Trophoblast cell (in vitro differentiated cells and primary cell): Measurements from ENCODE around the gene TXLNB.
"Not testable (repeated sequence)": the region's sequence is repeated elsewhere in the genome, so short reads cannot be mapped to it uniquely, and the experiment has no call there.

Experiments used
- DNase-seq, 2 donors: peaks; one replicate each; pipeline ENCODE4 v3.0.0-alpha.2; 2016
- H2AFZ ChIP-seq: 2 replicates; pipeline ENCODE4 v1.6.1; 2013; ENCODE audit warnings: low read length, moderate library complexity, mild to moderate bottlenecking; ENCODE audit not compliant: insufficient read depth, poor library complexity
- H2AK5ac ChIP-seq: 2 replicates; pipeline ENCODE4 v1.6.1; 2013; ENCODE audit warnings: mild to moderate bottlenecking, low read length
- H2BK120ac ChIP-seq: 2 replicates; pipeline ENCODE4 v1.6.1; 2013; ENCODE audit warnings: low read length, mild to moderate bottlenecking, moderate library complexity; ENCODE audit not compliant: insufficient read depth, poor library complexity
- H2BK12ac ChIP-seq: 2 replicates; pipeline ENCODE4 v1.6.1; 2013; ENCODE audit warnings: mild to moderate bottlenecking, low read length, moderate library complexity
- H2BK5ac ChIP-seq: 2 replicates; pipeline ENCODE4 v1.6.1; 2013; ENCODE audit warnings: low read length, low read depth, moderate library complexity, mild to moderate bottlenecking; ENCODE audit not compliant: poor library complexity
- H3K14ac ChIP-seq: 2 replicates; pipeline ENCODE4 v1.6.1; 2013; ENCODE audit warnings: mild to moderate bottlenecking, low read length
- H3K18ac ChIP-seq: 2 replicates; pipeline ENCODE4 v1.6.1; 2013; ENCODE audit warnings: mild to moderate bottlenecking, low read length
- H3K23ac ChIP-seq: 2 replicates; pipeline ENCODE4 v1.6.1; 2013; ENCODE audit warnings: low read length
- H3K27ac ChIP-seq: 2 replicates; pipeline ENCODE4 v1.5.1; 2013; ENCODE audit warnings: low read depth, mild to moderate bottlenecking, inconsistent platforms, low read length, moderate library complexity
- H3K27me3 ChIP-seq: 2 replicates; pipeline ENCODE4 v1.6.1; 2013; ENCODE audit warnings: inconsistent platforms, mild to moderate bottlenecking, low read length, moderate library complexity; ENCODE audit not compliant: insufficient read depth
- H3K36me3 ChIP-seq, 2 experiments: 1 replicate in 1 of 2; 2 replicates in 1 of 2; pipeline ENCODE4 v1.6.1; 2013; ENCODE audit warnings: low read length in 2 of 2, mild to moderate bottlenecking in 2 of 2, moderate library complexity in 1 of 2; ENCODE audit not compliant: insufficient read depth in 2 of 2, control insufficient read depth in 1 of 2
- H3K4ac ChIP-seq: 2 replicates; pipeline ENCODE4 v1.6.1; 2013; ENCODE audit warnings: low read depth, mild to moderate bottlenecking, low read length, moderate library complexity
- H3K4me1 ChIP-seq, 2 experiments: 1 replicate in 1 of 2; 2 replicates in 1 of 2; pipeline ENCODE4 v1.6.1; 2013; ENCODE audit warnings: low read length in 2 of 2, mild to moderate bottlenecking in 2 of 2, moderate library complexity in 1 of 2; ENCODE audit not compliant: insufficient read depth in 2 of 2, control insufficient read depth in 1 of 2
- H3K4me2 ChIP-seq: 2 replicates; pipeline ENCODE4 v1.6.1; 2013; ENCODE audit warnings: inconsistent platforms, mild to moderate bottlenecking, low read length, moderate library complexity
- H3K4me3 ChIP-seq: 2 replicates; pipeline ENCODE4 v1.5.1; 2013; ENCODE audit warnings: mild to moderate bottlenecking, low read depth, low read length, inconsistent platforms
- H3K79me1 ChIP-seq: one replicate; pipeline ENCODE4 v1.6.1; 2013; ENCODE audit warnings: low read length
- H3K79me2 ChIP-seq: 2 replicates; pipeline ENCODE4 v1.6.1; 2013; ENCODE audit warnings: low read length, mild to moderate bottlenecking; ENCODE audit not compliant: control insufficient read depth, insufficient read depth, poor library complexity
- H3K9ac ChIP-seq: 2 replicates; pipeline ENCODE4 v1.6.1; 2013; ENCODE audit warnings: mild to moderate bottlenecking, low read length
- H3K9me3 ChIP-seq: 2 replicates; pipeline ENCODE4 v1.6.1; 2013; ENCODE audit warnings: low read depth, mild to moderate bottlenecking, control low read depth, inconsistent platforms, low read length; ENCODE audit not compliant: insufficient read depth
- H4K12ac ChIP-seq: 2 replicates; pipeline ENCODE4 v1.6.1; 2013; ENCODE audit warnings: low read depth, mild to moderate bottlenecking, low read length, moderate library complexity
- H4K8ac ChIP-seq: 2 replicates; pipeline ENCODE4 v1.6.1; 2013; ENCODE audit warnings: low read depth, mild to moderate bottlenecking, low read length, moderate library complexity
- H4K91ac ChIP-seq: one replicate; pipeline ENCODE4 v1.6.1; 2013; ENCODE audit warnings: low read depth, mild to moderate bottlenecking, low read length, moderate library complexity
- WGBS: extraction: QIAGEN DNeasy Blood & Tissue Kit; methylation state at CpG from one replicate; pipeline ENCODE4 v1.1.7; 2013; ENCODE audit warnings: missing lambda C conversion rate; ENCODE audit not compliant: insufficient read length, insufficient coverage; ENCODE audit errors: extremely low coverage; 5-methylcytosine and 5-hydroxymethylcytosine counted together

The TXLNB gene

DNA sequence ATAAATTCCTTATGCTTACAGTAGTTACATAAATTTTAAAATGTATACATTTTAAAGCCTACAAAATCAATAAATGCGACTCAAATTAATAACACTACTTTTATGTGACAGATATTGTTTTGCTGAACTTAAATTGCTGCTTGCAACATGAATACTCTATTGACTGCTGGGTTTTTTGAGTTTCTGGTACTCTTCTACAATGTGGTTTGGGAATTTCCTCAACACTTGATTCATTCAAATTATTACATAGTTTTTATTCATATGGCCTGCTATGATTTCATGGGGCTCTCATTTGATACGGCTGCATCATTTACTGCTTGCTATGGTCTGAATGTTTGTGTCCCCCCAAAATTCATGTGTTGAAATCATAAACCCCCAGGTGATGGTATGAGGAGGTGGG is 2.3 kb upstream of the TXLNB start:
- Histone ChIP-seq H2BK5ac (no peak overlapping the region), H3K79me1 (no peaks in the 10 kb centered on the region), H3K4ac (no peak overlapping the region), H3K14ac (no peak overlapping the region), H3K36me3 (no peaks in the 10 kb centered on the region), H4K8ac (no peak overlapping the region), H3K27ac (no peak overlapping the region), H2AFZ (no peak overlapping the region), H3K4me2 (no peak overlapping the region), H3K9ac (no peak overlapping the region), H4K91ac (no peak overlapping the region), H3K79me2 (no peaks in the 10 kb centered on the region), H3K27me3 (no peaks in the 10 kb centered on the region), H2BK120ac (no peak overlapping the region), H3K18ac (no peak overlapping the region), H3K4me1 (peaks cover 0 to 2% of the 10 kb centered on the region in 2 experiments), H2BK12ac (no peak overlapping the region), H4K12ac (no peak overlapping the region), H3K9me3 (no peaks in the 10 kb centered on the region), H3K4me3 (no peak overlapping the region), H2AK5ac (no peak overlapping the region), H3K23ac (no peak overlapping the region)
- WGBS, result no CpG with 5 or more reads among the region's 2 CpGs
- peak in 1 of 2 donors; percentile 3 for DNase-seq

DNA sequence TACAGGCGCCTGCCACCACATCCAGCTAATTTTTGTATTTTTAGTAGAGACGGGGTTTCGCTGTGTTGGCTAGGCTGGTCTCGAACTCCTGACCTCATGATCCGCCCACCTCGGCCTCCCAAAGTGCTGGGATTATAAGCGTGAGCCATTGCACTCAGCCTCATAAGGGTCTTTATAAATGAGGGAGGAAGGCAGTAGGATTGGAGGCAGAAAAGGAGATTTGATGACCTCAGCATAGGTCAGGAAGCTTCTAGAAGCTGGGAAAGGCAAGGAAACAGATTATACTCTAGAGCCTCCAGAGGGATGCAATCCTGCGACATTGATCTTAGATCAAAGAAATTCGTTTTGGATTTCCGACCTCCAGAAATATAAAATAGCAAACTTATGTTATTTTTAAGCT is 1.4 kb upstream of the TXLNB start:
- H2AFZ ChIP-seq, H4K91ac ChIP-seq, H3K79me1 ChIP-seq, H3K18ac ChIP-seq, H4K12ac ChIP-seq, DNase-seq, H2BK5ac ChIP-seq, H3K4ac ChIP-seq, H3K9ac ChIP-seq, H3K4me1 ChIP-seq, H3K14ac ChIP-seq, H3K23ac ChIP-seq, H3K79me2 ChIP-seq, H3K27me3 ChIP-seq, H3K4me3 ChIP-seq, H3K4me2 ChIP-seq, H2BK12ac ChIP-seq, H2BK120ac ChIP-seq, H3K9me3 ChIP-seq, H2AK5ac ChIP-seq, H4K8ac ChIP-seq, H3K27ac ChIP-seq, H3K36me3 ChIP-seq: not testable (repeated sequence)
- WGBS, result no CpG with 5 or more reads among the region's 10 CpGs

DNA sequence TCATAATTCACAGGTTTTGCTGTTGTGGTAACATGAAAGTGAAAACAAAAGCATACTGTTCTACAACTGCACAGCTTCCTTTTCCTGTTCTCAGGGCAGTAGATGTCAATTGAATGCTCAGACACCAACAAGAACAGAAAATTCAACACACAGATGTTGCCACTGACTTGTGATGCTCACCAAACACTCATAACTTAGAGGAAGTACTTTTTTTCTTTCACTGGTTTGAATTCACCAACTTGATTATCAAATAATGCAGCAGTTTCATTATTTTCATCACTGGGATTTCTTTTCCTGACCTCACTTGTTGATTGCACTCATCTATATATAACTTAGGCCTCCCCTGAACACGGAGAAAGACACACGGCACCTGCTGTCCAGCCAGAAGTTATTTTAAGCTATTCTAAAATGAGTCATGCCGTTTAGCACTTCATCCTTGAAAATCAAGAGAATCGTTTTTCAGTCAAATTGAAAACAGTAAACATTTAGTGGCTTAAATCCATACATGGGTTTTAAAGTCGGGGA is 949 bp downstream of the TXLNB start:
- no peak overlapping the region for H3K4me2 ChIP-seq
- H4K12ac ChIP-seq, result no peak overlapping the region
- H3K27ac ChIP-seq, result no peak overlapping the region
- no peak overlapping the region for H3K9ac ChIP-seq
- no peak overlapping the region for H3K14ac ChIP-seq
- H3K27me3 ChIP-seq, result no peaks in the 10 kb centered on the region
- no peak overlapping the region for H3K18ac ChIP-seq
- H3K79me2 ChIP-seq, result no peaks in the 10 kb centered on the region
- no peak overlapping the region for H3K4me3 ChIP-seq
- H2BK12ac ChIP-seq, result no peak overlapping the region
- peaks cover 0 to 2% of the 10 kb centered on the region in 2 experiments for H3K4me1 ChIP-seq
- DNase-seq, result peak in 1 of 2 donors; percentile 18
- H4K91ac ChIP-seq, result no peak overlapping the region
- H3K36me3 ChIP-seq, result no peaks in the 10 kb centered on the region
- no peak overlapping the region for H2BK120ac ChIP-seq
- H2AFZ ChIP-seq, result no peak overlapping the region
- H3K4ac ChIP-seq, result no peak overlapping the region
- no peak overlapping the region for H4K8ac ChIP-seq
- no CpG with 5 or more reads among the region's 5 CpGs for WGBS
- H3K9me3 ChIP-seq, result no peaks in the 10 kb centered on the region
- H2AK5ac ChIP-seq, result no peak overlapping the region
- H3K79me1 ChIP-seq, result no peaks in the 10 kb centered on the region
- H2BK5ac ChIP-seq, result no peak overlapping the region
- no peak overlapping the region for H3K23ac ChIP-seq

DNA sequence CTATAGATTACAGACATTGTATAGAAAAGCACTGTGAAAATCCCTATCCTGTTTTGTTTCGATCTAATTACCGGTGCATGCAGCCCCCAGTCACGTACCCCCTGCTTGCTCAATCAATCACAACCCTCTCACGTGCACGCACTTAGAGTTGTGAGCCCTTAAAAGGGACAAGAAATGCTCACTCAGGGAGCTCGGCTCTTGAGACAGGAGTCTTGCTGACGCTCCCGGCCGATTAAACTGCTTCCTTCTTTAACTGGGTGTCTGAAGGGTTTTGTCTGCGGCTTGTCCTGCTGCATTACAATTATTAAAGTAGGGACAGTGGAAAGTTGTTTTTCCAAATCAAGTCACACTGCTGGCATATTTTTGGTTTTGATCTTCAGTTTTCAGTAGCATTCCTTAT is 2.6 kb downstream of the TXLNB start:
- Histone ChIP-seq H2BK5ac (no peak overlapping the region), H2BK120ac (no peak overlapping the region), H3K9ac (no peak overlapping the region), H2AK5ac (no peak overlapping the region), H3K18ac (no peak overlapping the region), H4K12ac (no peak overlapping the region), H3K79me1 (no peaks in the 10 kb centered on the region), H3K79me2 (no peaks in the 10 kb centered on the region), H3K23ac (no peak overlapping the region), H3K4me1 (peaks cover 0 to 2% of the 10 kb centered on the region in 2 experiments), H3K9me3 (no peaks in the 10 kb centered on the region), H2BK12ac (no peak overlapping the region), H3K4ac (no peak overlapping the region), H2AFZ (no peak overlapping the region), H4K91ac (no peak overlapping the region), H3K14ac (no peak overlapping the region), H3K27me3 (no peaks in the 10 kb centered on the region), H3K27ac (no peak overlapping the region), H3K4me3 (no peak overlapping the region), H3K4me2 (no peak overlapping the region), H3K36me3 (no peaks in the 10 kb centered on the region), H4K8ac (no peak overlapping the region)
- DNase-seq, result no peak
- WGBS, result no CpG with 5 or more reads among the region's 10 CpGs
